ENCODE measurements around the gene ARHGEF9.

DNA sequence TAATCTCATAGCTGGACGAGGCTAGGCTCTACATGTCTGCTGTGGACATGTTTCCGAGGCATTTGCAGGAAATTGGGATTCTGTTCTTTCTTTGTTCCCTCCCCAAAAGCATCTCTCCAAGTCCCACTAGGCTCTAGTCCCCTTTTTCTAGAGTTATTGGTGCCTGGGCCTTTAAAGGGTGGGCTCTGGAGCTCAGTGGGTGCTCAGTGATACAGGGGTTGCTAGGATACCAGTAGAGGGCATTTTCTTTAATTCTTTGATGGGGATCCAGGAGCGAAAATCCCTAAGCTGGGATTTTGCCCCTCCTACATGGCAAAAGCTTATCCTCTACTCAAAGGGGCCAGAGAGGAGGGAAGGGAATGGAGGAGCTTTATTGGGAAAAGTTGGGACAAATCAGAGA, 34.2 kb downstream of the ARHGEF9 start:
- TF ChIP-seq, protein P1, sequence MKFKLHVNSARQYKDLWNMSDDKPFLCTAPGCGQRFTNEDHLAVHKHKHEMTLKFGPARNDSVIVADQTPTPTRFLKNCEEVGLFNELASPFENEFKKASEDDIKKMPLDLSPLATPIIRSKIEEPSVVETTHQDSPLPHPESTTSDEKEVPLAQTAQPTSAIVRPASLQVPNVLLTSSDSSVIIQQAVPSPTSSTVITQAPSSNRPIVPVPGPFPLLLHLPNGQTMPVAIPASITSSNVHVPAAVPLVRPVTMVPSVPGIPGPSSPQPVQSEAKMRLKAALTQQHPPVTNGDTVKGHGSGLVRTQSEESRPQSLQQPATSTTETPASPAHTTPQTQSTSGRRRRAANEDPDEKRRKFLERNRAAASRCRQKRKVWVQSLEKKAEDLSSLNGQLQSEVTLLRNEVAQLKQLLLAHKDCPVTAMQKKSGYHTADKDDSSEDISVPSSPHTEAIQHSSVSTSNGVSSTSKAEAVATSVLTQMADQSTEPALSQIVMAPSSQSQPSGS (tag by site-specific recombination; IDR thresholded peaks at IDR 0.05; ENCODE audit: low read depth): no peak
- TF ChIP-seq, protein P2, sequence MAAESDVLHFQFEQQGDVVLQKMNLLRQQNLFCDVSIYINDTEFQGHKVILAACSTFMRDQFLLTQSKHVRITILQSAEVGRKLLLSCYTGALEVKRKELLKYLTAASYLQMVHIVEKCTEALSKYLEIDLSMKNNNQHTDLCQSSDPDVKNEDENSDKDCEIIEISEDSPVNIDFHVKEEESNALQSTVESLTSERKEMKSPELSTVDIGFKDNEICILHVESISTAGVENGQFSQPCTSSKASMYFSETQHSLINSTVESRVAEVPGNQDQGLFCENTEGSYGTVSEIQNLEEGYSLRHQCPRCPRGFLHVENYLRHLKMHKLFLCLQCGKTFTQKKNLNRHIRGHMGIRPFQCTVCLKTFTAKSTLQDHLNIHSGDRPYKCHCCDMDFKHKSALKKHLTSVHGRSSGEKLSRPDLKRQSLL (tag by site-specific recombination; IDR thresholded peaks at IDR 0.05): no peak
- no peak for TF ChIP-seq ZNF670 (tag by site-specific recombination; IDR thresholded peaks at IDR 0.05; ENCODE audit: low read depth)
- TF ChIP-seq, protein P3, sequence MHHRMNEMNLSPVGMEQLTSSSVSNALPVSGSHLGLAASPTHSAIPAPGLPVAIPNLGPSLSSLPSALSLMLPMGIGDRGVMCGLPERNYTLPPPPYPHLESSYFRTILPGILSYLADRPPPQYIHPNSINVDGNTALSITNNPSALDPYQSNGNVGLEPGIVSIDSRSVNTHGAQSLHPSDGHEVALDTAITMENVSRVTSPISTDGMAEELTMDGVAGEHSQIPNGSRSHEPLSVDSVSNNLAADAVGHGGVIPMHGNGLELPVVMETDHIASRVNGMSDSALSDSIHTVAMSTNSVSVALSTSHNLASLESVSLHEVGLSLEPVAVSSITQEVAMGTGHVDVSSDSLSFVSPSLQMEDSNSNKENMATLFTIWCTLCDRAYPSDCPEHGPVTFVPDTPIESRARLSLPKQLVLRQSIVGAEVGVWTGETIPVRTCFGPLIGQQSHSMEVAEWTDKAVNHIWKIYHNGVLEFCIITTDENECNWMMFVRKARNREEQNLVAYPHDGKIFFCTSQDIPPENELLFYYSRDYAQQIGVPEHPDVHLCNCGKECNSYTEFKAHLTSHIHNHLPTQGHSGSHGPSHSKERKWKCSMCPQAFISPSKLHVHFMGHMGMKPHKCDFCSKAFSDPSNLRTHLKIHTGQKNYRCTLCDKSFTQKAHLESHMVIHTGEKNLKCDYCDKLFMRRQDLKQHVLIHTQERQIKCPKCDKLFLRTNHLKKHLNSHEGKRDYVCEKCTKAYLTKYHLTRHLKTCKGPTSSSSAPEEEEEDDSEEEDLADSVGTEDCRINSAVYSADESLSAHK (tag by site-specific recombination; IDR thresholded peaks at IDR 0.05): no peak
- no peak for TF ChIP-seq ZNF792 (tag by site-specific recombination; IDR thresholded peaks at IDR 0.05)
- no peak for TF ChIP-seq ZNF510 (tag by site-specific recombination; IDR thresholded peaks at IDR 0.05; ENCODE audit: insufficient replicate concordance)
- TF ChIP-seq, protein P4, sequence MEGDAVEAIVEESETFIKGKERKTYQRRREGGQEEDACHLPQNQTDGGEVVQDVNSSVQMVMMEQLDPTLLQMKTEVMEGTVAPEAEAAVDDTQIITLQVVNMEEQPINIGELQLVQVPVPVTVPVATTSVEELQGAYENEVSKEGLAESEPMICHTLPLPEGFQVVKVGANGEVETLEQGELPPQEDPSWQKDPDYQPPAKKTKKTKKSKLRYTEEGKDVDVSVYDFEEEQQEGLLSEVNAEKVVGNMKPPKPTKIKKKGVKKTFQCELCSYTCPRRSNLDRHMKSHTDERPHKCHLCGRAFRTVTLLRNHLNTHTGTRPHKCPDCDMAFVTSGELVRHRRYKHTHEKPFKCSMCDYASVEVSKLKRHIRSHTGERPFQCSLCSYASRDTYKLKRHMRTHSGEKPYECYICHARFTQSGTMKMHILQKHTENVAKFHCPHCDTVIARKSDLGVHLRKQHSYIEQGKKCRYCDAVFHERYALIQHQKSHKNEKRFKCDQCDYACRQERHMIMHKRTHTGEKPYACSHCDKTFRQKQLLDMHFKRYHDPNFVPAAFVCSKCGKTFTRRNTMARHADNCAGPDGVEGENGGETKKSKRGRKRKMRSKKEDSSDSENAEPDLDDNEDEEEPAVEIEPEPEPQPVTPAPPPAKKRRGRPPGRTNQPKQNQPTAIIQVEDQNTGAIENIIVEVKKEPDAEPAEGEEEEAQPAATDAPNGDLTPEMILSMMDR (tag by site-specific recombination; IDR thresholded peaks at IDR 0.05): no peak
- TF ChIP-seq, protein P5, sequence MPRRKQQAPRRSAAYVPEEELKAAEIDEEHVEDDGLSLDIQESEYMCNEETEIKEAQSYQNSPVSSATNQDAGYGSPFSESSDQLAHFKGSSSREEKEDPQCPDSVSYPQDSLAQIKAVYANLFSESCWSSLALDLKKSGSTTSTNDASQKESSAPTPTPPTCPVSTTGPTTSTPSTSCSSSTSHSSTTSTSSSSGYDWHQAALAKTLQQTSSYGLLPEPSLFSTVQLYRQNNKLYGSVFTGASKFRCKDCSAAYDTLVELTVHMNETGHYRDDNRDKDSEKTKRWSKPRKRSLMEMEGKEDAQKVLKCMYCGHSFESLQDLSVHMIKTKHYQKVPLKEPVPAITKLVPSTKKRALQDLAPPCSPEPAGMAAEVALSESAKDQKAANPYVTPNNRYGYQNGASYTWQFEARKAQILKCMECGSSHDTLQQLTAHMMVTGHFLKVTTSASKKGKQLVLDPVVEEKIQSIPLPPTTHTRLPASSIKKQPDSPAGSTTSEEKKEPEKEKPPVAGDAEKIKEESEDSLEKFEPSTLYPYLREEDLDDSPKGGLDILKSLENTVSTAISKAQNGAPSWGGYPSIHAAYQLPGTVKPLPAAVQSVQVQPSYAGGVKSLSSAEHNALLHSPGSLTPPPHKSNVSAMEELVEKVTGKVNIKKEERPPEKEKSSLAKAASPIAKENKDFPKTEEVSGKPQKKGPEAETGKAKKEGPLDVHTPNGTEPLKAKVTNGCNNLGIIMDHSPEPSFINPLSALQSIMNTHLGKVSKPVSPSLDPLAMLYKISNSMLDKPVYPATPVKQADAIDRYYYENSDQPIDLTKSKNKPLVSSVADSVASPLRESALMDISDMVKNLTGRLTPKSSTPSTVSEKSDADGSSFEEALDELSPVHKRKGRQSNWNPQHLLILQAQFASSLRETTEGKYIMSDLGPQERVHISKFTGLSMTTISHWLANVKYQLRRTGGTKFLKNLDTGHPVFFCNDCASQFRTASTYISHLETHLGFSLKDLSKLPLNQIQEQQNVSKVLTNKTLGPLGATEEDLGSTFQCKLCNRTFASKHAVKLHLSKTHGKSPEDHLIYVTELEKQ (tag by site-specific recombination; IDR thresholded peaks at IDR 0.05; ENCODE audit: borderline replicate concordance): no peak
